Progenitor cell of endocrine pancreas (in vitro differentiated cells): ENCODE data around the gene DNER. TPM values are rescaled to one million over a fixed set of nuclear protein-coding genes. Genes with fewer than 3 reads are reported as not detected.

Experiments
- DNase-seq: peaks from one replicate; pipeline ENCODE4 v3.0.0; 2021; ENCODE audit warnings: low spot score; ENCODE audit not compliant: unreplicated experiment
- H3K27ac Mint-ChIP-seq: 2 replicates; pipeline ENCODE4 v1.8.0; 2021; ENCODE audit warnings: mild to moderate bottlenecking, moderate library complexity, mixed read lengths
- H3K27me3 Mint-ChIP-seq: 2 replicates; pipeline ENCODE4 v1.8.0; 2021; ENCODE audit warnings: mixed read lengths
- H3K36me3 Mint-ChIP-seq: 2 replicates; pipeline ENCODE4 v1.8.0; 2022; ENCODE audit warnings: mixed read lengths; ENCODE audit not compliant: insufficient read depth
- H3K4me1 Mint-ChIP-seq: 2 replicates; pipeline ENCODE4 v1.8.0; 2021; ENCODE audit warnings: low read depth, mixed read lengths
- H3K4me3 Mint-ChIP-seq: 2 replicates; pipeline ENCODE4 v1.8.0; 2021; ENCODE audit warnings: low read depth, mild to moderate bottlenecking, moderate library complexity, mixed read lengths
- H3K9me3 Mint-ChIP-seq: 2 replicates; pipeline ENCODE4 v1.8.0; 2021; ENCODE audit warnings: low read depth, mixed read lengths
- CTCF ChIP-seq: fragments of 200-600 bp; sonication (generic); IDR thresholded peaks from one replicate; pipeline ENCODE4 v1.5.0; 2021; ENCODE audit warnings: antibody characterized with exemption, mild to moderate bottlenecking; ENCODE audit not compliant: unreplicated experiment
- total RNA-seq: library from RNA; stranded (reverse); gene quantifications from 2 replicates; pipeline ENCODE4 v1.2.1, GENCODE V29; 2021

DNER gene
- total RNA-seq, 1 donor from 2014 or later = 0.91 TPM

- no peak for DNase-seq
- Mint-ChIP-seq H3K36me3 (no peaks in the 10 kb centered on the region), H3K9me3 (no peaks in the 10 kb centered on the region), H3K4me1 (no peaks in the 10 kb centered on the region), H3K27me3 (peaks cover 3% of the 10 kb centered on the region), H3K27ac (no peak overlapping the region), H3K4me3 (no peak overlapping the region)
- no peak for TF ChIP-seq CTCF
Observed at GRCh38 chr2:229689307-229689839, 25.0 kb downstream of the DNER start.

- Mint-ChIP-seq H3K27ac (no peak overlapping the region), H3K36me3 (no peaks in the 10 kb centered on the region), H3K27me3 (peaks cover 6% of the 10 kb centered on the region), H3K4me1 (no peaks in the 10 kb centered on the region), H3K9me3 (no peaks in the 10 kb centered on the region), H3K4me3 (no peak overlapping the region)
- no peak for TF ChIP-seq CTCF
- no peak for DNase-seq
Observed at GRCh38 chr2:229688141-229688540, 26.2 kb downstream of the DNER start.

GRCh38 chr2:229686122-229686919, 28.0 kb downstream of the DNER start:
- Mint-ChIP-seq H3K4me3 (no peak overlapping the region), H3K9me3 (no peaks in the 10 kb centered on the region), H3K4me1 (no peaks in the 10 kb centered on the region), H3K36me3 (no peaks in the 10 kb centered on the region), H3K27ac (no peak overlapping the region), H3K27me3 (peaks cover 6% of the 10 kb centered on the region)
- no peak for TF ChIP-seq CTCF
- no peak for DNase-seq

- H3K36me3 Mint-ChIP-seq = no peaks in the 10 kb centered on the region
- TF ChIP-seq CTCF = no peak
- peaks cover 6% of the 10 kb centered on the region for H3K27me3 Mint-ChIP-seq
Observed at GRCh38 chr2:229684942-229685562, 29.3 kb downstream of the DNER start.

GRCh38 chr2:229679393-229680125, 34.8 kb downstream of the DNER start:
- Mint-ChIP-seq H3K36me3 (no peaks in the 10 kb centered on the region), H3K4me3 (no peak overlapping the region), H3K27ac (no peak overlapping the region), H3K9me3 (no peaks in the 10 kb centered on the region), H3K4me1 (no peaks in the 10 kb centered on the region), H3K27me3 (peaks cover 23% of the 10 kb centered on the region)
- TF ChIP-seq CTCF = no peak
- no peak for DNase-seq

More at GRCh38 chr2:229684942-229685562, 29.3 kb downstream of the DNER start:
- no peak overlapping the region for H3K27ac Mint-ChIP-seq
- H3K4me1 Mint-ChIP-seq = no peaks in the 10 kb centered on the region
- no peak for DNase-seq
- H3K4me3 Mint-ChIP-seq = no peak overlapping the region
- H3K9me3 Mint-ChIP-seq = no peaks in the 10 kb centered on the region
